SK-N-SH treated with all-trans-retinoic acid at 6 μM for 48 hours (cell line): ENCODE measurements around the gene USP43.

ENCODE experiments used
- ATAC-seq: fragments of 200-7000 bp; cut with Tn5 transposase; 3 replicates; pipeline ENCODE4 v1.9.1; 2020; ENCODE audit warnings: mild to moderate bottlenecking, moderate library complexity
- ARNTL ChIP-seq: fragments of 450-650 bp; formaldehyde crosslinking; IDR thresholded peaks from 2 replicates; pipeline ENCODE4 v1.5.0; 2020; ENCODE audit warnings: low read depth, mild to moderate bottlenecking, moderate library complexity, borderline replicate concordance
- BACH2 ChIP-seq: fragments of 250-450 bp; sonication (Bioruptor Pico); IDR thresholded peaks from 2 replicates; pipeline ENCODE4 v1.9.0; 2021; ENCODE audit warnings: mild to moderate bottlenecking, borderline replicate concordance
- CSDC2 ChIP-seq: fragments of 250-450 bp; sonication (Bioruptor Pico); IDR thresholded peaks from 2 replicates; pipeline ENCODE4 v1.5.0; 2020; ENCODE audit warnings: mild to moderate bottlenecking, moderate library complexity
- ESRRG ChIP-seq: fragments of 250-450 bp; sonication (Bioruptor Pico); IDR thresholded peaks from 2 replicates; pipeline ENCODE4 v1.6.1; 2021; ENCODE audit warnings: mild to moderate bottlenecking
- GLIS3 ChIP-seq: fragments of 250-450 bp; sonication (Bioruptor Pico); IDR thresholded peaks from 2 replicates; pipeline ENCODE4 v1.5.0; 2020; ENCODE audit warnings: mild to moderate bottlenecking, moderate library complexity
- ISL1 ChIP-seq: fragments of 250-450 bp; sonication (Bioruptor Pico); IDR thresholded peaks from 2 replicates; pipeline ENCODE4 v2.1.2; 2022; ENCODE audit warnings: mild to moderate bottlenecking, moderate library complexity
- OSR1 ChIP-seq: fragments of 250-450 bp; sonication (Bioruptor Pico); IDR thresholded peaks from 2 replicates; pipeline ENCODE4 v1.8.0; 2022; ENCODE audit warnings: moderate library complexity, mild to moderate bottlenecking, inconsistent platforms
- PPARA ChIP-seq: fragments of 250-450 bp; sonication (Bioruptor Pico); IDR thresholded peaks from 2 replicates; pipeline ENCODE4 v1.5.0; 2020; ENCODE audit warnings: mild to moderate bottlenecking, borderline replicate concordance
- SNAI2 ChIP-seq: fragments of 250-450 bp; sonication (Bioruptor Pico); IDR thresholded peaks from 2 replicates; pipeline ENCODE4 v1.5.0; 2020; ENCODE audit warnings: mild to moderate bottlenecking, moderate library complexity
- TCF4 ChIP-seq: fragments of 250-450 bp; sonication (Bioruptor Pico); IDR thresholded peaks from 2 replicates; pipeline ENCODE4 v1.8.0; 2021; ENCODE audit warnings: mild to moderate bottlenecking, moderate library complexity, borderline replicate concordance
- TOX ChIP-seq: fragments of 250-450 bp; sonication (Bioruptor Pico); IDR thresholded peaks from 2 replicates; pipeline ENCODE4 v1.8.0; 2021; ENCODE audit warnings: mild to moderate bottlenecking, moderate library complexity, borderline replicate concordance
- ZC3H10 ChIP-seq: fragments of 250-450 bp; sonication (Bioruptor Pico); IDR thresholded peaks from 2 replicates; pipeline ENCODE4 v1.5.1; 2021; ENCODE audit warnings: mild to moderate bottlenecking, moderate library complexity
- ZFP3 ChIP-seq: fragments of 250-450 bp; sonication (Bioruptor Pico); IDR thresholded peaks from 2 replicates; pipeline ENCODE4 v1.5.0; 2020; ENCODE audit warnings: mild to moderate bottlenecking, moderate library complexity
- ZFP30 ChIP-seq: fragments of 450-650 bp; formaldehyde crosslinking; IDR thresholded peaks from 2 replicates; pipeline ENCODE4 v1.5.0; 2022; ENCODE audit warnings: mild to moderate bottlenecking, moderate library complexity
- ZNF565 ChIP-seq: fragments of 450-650 bp; formaldehyde crosslinking; conservative IDR thresholded peaks from 2 replicates; pipeline ENCODE4 v1.5.0; 2020; ENCODE audit warnings: low read depth, mild to moderate bottlenecking, moderate library complexity
- ZNF8 ChIP-seq: fragments of 450-650 bp; formaldehyde crosslinking; IDR thresholded peaks from 2 replicates; pipeline ENCODE4 v1.5.0; 2020; ENCODE audit warnings: mild to moderate bottlenecking, moderate library complexity
- TF ChIP-seq, protein P1 (sequence below): fragments of 250-450 bp; sonication (Bioruptor Pico); IDR thresholded peaks from 2 replicates; pipeline ENCODE4 v1.5.1; 2021; ENCODE audit warnings: mild to moderate bottlenecking, moderate library complexity
- TF ChIP-seq, protein P2 (sequence below): fragments of 250-450 bp; sonication (Bioruptor Pico); IDR thresholded peaks from 2 replicates; pipeline ENCODE4 v1.8.0; 2021; ENCODE audit warnings: low read depth, mild to moderate bottlenecking, moderate library complexity, borderline replicate concordance
- TF ChIP-seq, protein P3 (sequence below): fragments of 250-450 bp; sonication (Bioruptor Pico); IDR thresholded peaks from 2 replicates; pipeline ENCODE4 v1.5.1; 2020; ENCODE audit warnings: low read depth, mild to moderate bottlenecking, moderate library complexity
- TF ChIP-seq, protein P4 (sequence below): fragments of 250-450 bp; sonication (Bioruptor Pico); IDR thresholded peaks from 2 replicates; pipeline ENCODE4 v1.5.0; 2020; ENCODE audit warnings: mild to moderate bottlenecking, moderate library complexity
- TF ChIP-seq, protein P5 (sequence below): fragments of 250-450 bp; sonication (Bioruptor Pico); IDR thresholded peaks from 2 replicates; pipeline ENCODE4 v1.8.0; 2020; ENCODE audit warnings: mild to moderate bottlenecking, moderate library complexity, borderline replicate concordance

The USP43 gene

DNA sequence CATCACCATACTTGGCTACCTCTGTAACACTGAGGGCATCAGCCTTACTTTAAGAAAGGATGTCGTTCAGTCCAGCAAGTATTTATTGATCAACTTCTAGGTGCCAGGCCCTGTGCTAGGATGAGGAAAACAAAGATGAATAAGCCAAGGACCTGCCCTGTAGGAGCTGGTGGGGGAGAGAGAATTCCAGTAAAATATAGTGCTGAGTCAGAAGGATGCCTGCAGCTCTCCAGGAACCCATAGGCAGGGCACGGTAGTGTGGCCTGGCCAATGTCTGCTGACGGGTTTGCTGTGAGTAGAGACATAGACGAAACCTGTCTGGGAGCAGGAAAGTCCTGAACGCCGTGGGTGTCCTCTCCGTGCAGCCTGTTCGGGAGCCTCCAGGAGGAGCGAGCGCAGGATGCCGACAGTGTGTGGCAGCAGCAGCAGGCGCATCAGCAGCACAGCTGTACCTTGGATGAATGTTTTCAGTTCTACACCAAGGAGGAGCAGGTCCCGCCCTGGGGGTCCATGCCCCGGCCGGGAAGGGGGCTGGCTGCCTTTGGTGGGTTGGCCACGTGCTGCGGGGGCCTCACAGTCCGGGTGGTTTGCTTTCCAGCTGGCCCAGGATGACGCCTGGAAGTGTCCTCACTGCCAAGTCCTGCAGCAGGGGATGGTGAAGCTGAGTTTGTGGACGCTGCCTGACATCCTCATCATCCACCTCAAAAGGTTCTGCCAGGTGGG is 55.6 kb downstream of the USP43 start:
- ATAC-seq, result no peak; the same call in 2 of the 3 replicates
- no peak for TF ChIP-seq ZNF8 (CRISPR knock-in tag)
- TF ChIP-seq ZNF565 (CRISPR knock-in tag), result no peak
- no peak for TF ChIP-seq ZC3H10
- TF ChIP-seq, protein P1, sequence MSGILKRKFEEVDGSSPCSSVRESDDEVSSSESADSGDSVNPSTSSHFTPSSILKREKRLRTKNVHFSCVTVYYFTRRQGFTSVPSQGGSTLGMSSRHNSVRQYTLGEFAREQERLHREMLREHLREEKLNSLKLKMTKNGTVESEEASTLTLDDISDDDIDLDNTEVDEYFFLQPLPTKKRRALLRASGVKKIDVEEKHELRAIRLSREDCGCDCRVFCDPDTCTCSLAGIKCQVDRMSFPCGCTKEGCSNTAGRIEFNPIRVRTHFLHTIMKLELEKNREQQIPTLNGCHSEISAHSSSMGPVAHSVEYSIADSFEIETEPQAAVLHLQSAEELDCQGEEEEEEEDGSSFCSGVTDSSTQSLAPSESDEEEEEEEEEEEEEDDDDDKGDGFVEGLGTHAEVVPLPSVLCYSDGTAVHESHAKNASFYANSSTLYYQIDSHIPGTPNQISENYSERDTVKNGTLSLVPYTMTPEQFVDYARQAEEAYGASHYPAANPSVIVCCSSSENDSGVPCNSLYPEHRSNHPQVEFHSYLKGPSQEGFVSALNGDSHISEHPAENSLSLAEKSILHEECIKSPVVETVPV (CRISPR knock-in tag), result no peak
- TF ChIP-seq ZFP3, result no peak
- no peak for TF ChIP-seq ARNTL (CRISPR knock-in tag)
- TF ChIP-seq, protein P2, sequence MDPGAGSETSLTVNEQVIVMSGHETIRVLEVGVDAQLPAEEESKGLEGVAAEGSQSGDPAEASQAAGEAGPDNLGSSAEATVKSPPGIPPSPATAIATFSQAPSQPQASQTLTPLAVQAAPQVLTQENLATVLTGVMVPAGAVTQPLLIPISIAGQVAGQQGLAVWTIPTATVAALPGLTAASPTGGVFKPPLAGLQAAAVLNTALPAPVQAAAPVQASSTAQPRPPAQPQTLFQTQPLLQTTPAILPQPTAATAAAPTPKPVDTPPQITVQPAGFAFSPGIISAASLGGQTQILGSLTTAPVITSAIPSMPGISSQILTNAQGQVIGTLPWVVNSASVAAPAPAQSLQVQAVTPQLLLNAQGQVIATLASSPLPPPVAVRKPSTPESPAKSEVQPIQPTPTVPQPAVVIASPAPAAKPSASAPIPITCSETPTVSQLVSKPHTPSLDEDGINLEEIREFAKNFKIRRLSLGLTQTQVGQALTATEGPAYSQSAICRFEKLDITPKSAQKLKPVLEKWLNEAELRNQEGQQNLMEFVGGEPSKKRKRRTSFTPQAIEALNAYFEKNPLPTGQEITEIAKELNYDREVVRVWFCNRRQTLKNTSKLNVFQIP (CRISPR knock-in tag), result no peak
- no peak for TF ChIP-seq ESRRG (CRISPR knock-in tag)
- TF ChIP-seq, protein P3, sequence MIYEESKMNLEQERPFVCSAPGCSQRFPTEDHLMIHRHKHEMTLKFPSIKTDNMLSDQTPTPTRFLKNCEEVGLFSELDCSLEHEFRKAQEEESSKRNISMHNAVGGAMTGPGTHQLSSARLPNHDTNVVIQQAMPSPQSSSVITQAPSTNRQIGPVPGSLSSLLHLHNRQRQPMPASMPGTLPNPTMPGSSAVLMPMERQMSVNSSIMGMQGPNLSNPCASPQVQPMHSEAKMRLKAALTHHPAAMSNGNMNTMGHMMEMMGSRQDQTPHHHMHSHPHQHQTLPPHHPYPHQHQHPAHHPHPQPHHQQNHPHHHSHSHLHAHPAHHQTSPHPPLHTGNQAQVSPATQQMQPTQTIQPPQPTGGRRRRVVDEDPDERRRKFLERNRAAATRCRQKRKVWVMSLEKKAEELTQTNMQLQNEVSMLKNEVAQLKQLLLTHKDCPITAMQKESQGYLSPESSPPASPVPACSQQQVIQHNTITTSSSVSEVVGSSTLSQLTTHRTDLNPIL, result no peak
- TF ChIP-seq ISL1 (CRISPR knock-in tag), result no peak
- no peak for TF ChIP-seq SNAI2 (CRISPR knock-in tag)
- no peak for TF ChIP-seq BACH2 (CRISPR knock-in tag)
- no peak for TF ChIP-seq TCF4
- TF ChIP-seq, protein P4, sequence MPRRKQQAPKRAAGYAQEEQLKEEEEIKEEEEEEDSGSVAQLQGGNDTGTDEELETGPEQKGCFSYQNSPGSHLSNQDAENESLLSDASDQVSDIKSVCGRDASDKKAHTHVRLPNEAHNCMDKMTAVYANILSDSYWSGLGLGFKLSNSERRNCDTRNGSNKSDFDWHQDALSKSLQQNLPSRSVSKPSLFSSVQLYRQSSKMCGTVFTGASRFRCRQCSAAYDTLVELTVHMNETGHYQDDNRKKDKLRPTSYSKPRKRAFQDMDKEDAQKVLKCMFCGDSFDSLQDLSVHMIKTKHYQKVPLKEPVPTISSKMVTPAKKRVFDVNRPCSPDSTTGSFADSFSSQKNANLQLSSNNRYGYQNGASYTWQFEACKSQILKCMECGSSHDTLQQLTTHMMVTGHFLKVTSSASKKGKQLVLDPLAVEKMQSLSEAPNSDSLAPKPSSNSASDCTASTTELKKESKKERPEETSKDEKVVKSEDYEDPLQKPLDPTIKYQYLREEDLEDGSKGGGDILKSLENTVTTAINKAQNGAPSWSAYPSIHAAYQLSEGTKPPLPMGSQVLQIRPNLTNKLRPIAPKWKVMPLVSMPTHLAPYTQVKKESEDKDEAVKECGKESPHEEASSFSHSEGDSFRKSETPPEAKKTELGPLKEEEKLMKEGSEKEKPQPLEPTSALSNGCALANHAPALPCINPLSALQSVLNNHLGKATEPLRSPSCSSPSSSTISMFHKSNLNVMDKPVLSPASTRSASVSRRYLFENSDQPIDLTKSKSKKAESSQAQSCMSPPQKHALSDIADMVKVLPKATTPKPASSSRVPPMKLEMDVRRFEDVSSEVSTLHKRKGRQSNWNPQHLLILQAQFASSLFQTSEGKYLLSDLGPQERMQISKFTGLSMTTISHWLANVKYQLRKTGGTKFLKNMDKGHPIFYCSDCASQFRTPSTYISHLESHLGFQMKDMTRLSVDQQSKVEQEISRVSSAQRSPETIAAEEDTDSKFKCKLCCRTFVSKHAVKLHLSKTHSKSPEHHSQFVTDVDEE (CRISPR knock-in tag), result no peak
- TF ChIP-seq GLIS3 (CRISPR knock-in tag), result no peak
- no peak for TF ChIP-seq ZFP30
- no peak for TF ChIP-seq OSR1
- no peak for TF ChIP-seq TOX (CRISPR knock-in tag)
- TF ChIP-seq CSDC2 (CRISPR knock-in tag), result no peak

DNA sequence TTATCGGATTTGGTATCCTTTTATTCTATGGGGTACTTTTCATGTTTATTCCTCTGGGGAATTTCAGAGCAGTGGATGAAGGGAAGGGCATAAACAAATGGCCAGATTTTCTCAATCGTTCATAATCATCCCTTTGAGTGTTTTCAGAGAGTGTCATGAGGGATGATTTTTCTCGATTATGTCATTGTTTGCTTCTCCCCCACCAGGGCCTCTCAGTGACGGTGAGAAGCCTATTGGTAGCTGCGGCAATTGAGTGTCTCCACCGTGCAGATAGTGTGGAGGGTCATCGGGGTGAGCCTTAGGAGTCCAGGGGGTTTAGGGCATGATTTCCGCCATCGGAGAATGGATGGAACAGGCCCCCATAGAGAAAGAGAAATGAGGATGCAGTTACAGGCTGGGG is 57.2 kb downstream of the USP43 start:
- TF ChIP-seq PPARA (CRISPR knock-in tag) (no peak), ESRRG (CRISPR knock-in tag) (no peak), ZNF565 (CRISPR knock-in tag) (no peak), GLIS3 (CRISPR knock-in tag) (no peak), ARNTL (CRISPR knock-in tag) (no peak)
- TF ChIP-seq, protein P4 (CRISPR knock-in tag), result no peak
- TF ChIP-seq, protein P2 (CRISPR knock-in tag), result no peak
- TF ChIP-seq, protein P5, sequence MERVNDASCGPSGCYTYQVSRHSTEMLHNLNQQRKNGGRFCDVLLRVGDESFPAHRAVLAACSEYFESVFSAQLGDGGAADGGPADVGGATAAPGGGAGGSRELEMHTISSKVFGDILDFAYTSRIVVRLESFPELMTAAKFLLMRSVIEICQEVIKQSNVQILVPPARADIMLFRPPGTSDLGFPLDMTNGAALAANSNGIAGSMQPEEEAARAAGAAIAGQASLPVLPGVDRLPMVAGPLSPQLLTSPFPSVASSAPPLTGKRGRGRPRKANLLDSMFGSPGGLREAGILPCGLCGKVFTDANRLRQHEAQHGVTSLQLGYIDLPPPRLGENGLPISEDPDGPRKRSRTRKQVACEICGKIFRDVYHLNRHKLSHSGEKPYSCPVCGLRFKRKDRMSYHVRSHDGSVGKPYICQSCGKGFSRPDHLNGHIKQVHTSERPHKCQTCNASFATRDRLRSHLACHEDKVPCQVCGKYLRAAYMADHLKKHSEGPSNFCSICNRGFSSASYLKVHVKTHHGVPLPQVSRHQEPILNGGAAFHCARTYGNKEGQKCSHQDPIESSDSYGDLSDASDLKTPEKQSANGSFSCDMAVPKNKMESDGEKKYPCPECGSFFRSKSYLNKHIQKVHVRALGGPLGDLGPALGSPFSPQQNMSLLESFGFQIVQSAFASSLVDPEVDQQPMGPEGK (CRISPR knock-in tag), result no peak
- TF ChIP-seq, protein P1 (CRISPR knock-in tag), result no peak
- TF ChIP-seq, all 23 proteins: peak for 0
- ATAC-seq, result no peak
